GM15510 (cell line): Measurements from ENCODE around the gene SMG6.

Experiments used
- POLR2A ChIP-seq: IDR thresholded peaks from 3 replicates; pipeline ENCODE4 v1.6.1; 2011; ENCODE audit warnings: borderline replicate concordance; ENCODE audit not compliant: insufficient read length; ENCODE audit errors: extremely low read depth

The SMG6 gene

GRCh38 chr17:2176499-2177169, 127.0 kb downstream of the SMG6 start:
- TF ChIP-seq POLR2A, result no peak

DNA sequence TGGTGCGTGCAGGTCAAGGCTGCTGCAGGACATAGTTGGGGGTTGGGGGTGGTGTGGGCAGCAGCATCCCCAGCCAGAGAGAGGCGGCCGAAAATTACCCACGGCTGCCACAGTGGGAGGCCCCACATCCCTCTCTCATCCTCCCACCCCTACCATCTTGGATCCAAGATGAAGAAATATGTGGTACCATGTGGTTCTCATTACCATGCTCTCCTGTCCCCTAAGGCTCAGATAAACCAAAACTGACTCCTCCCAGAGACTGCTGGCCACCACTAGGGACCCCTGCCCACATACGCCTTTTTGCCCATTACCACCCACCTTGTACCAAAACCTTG, 128.3 kb downstream of the SMG6 start:
- TF ChIP-seq POLR2A, result no peak

DNA sequence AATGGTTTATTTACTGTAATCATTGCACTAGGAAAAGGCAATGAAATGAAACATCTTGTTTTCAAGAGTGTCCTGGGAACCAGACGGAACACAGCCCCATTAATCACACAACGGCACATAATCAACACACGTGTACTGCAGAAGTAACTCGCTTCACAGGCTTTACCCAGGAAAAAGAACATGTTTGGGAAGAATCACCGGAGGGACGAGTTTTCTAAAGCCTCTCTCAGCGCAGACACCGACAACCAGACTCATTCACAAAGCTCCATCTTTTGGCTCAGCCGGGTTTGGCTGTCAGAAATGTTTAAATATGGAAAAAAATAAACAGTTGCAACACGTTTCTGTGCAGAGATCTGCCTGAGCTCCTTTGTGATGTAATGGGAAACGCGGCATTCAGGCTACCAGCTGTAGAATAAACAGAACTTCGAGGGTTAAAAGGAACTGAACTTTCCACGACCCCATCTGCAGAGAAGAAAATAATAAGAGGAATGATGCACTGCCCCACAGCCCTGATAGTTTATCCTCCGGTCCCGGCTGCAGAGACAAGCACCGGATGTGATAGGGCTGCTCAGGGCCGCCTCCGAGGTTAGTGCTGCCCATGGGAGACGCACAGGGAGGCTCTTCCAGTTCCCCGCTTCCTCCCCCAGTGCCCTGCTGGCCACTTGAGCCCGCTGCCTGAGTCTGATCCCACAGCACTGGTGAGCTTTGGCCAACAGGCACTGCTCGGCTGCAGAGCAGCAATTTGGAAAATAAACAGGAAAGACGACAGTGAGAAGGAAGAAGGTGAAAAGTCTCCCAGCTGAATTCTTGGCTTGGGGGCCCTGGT, 128.9 kb downstream of the SMG6 start:
- TF ChIP-seq POLR2A, result no peak

- TF ChIP-seq POLR2A, result no peak
These were observed 129.6 kb downstream of the SMG6 start for GRCh38 chr17:2174014-2174413.

DNA sequence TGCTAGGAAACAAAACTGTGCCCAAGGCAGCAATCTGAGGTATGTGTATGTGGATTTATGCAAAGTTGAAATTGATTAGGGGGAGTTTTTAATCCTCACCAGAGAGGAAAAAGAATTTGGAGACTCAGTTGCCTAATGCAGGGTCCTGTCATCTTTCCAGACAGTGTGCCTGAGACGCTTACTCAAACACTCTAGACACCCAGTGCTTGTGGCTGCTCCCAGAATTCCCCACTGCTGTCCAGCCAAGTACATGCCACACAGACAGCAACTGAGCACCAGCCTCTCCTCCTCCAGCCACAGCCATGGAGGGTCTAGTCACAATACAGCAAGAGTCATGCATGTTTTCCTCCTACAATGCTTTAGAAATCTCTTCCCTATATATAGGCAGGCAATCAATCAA, 130.6 kb downstream of the SMG6 start:
- TF ChIP-seq POLR2A, result no peak

DNA sequence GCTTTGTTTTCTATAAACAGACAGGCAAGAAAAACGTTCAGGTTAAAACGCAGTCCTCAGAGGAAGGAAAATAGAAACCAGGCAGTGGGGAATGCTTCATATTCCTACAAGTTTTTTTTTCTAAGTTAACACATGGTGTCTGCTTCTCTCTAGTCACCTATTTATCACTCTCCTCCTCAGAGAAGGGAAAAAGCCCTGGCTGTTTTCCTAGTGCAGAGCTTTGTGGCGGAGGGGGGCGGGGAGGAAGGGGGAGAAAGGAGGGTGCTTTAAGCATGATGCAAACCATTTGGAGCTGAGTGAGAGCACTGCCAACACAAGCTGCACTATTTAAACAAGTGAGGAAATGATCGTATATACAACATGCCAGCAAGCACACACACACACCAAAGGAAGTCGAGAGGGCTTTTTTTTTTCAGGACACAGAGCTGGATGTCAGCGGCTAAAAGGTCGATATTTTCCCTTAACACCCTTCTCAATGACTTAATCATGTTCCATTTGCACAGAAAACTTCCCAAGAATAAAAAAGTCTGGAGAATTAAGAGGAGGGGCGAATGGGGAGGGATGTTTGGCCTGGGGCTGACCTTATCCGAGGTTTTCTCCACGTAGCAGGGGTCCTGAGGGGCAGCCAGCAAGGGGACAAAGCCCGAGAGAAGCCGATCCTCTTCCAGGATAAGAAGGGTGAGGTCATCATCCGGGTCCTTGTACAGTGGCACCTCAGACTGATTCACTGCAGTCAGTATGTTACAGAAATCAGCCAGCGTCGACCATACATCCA, 131.3 kb downstream of the SMG6 start:
- no peak for TF ChIP-seq POLR2A

DNA sequence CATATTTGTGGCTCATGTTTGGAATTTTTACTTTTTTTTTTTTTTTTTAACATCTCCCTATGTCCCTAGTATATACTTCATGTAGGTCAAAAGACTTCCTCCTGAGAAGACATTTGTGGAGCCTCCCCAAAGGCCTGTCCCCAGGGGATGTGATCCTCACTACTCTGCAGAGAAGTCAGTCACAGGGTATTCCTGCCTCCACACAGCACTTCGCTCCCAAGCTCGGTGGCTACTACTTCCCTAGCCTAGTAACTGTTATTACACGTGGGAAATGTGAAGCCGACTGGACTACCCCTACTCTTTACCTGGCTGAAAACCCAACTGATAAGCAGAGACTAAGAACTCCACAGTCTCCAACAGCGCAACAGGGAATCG, 131.9 kb downstream of the SMG6 start:
- TF ChIP-seq POLR2A, result no peak

GRCh38 chr17:2170023-2170422, 133.6 kb downstream of the SMG6 start:
- TF ChIP-seq POLR2A, result no peak

DNA sequence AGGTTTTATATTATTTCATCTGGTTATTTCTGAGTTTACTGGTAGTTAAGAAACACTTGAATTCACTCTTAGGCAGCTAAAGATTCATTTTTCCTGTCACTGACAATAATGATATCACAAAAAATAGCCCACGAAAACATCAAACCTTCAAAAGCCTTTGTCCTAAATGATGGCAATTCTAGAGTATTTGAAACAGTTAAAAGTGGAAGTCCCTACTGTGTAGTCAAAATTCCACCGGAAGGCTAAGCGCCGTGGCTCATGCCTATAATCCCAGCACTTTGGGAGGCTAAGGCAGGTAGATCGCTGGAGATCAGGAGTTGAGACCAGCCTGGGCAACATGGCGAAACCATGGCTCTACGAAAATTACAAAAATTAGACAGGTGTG, 145.2 kb downstream of the SMG6 start:
- TF ChIP-seq POLR2A, result no peak

- no peak for TF ChIP-seq POLR2A
These were observed 145.8 kb downstream of the SMG6 start for GRCh38 chr17:2157675-2158395.

DNA sequence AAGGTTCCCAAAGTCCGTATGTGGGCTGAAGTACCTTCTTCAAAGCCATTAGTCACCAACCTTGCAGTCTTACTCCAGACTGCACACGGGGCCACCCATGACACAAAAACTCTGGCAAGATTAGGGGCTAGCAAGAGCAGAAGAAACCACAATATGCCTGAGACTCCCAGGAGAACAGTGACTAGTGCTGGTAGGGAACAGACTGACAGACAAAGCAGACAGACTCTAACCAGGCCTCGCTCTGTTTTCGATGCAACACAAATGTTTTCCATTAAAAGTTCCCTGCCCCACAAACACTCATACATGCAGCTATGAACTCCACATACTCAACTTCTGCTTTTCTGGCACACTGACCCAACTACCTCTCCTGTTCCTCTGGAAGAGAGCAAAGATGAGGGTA, 146.5 kb downstream of the SMG6 start:
- TF ChIP-seq POLR2A, result no peak

DNA sequence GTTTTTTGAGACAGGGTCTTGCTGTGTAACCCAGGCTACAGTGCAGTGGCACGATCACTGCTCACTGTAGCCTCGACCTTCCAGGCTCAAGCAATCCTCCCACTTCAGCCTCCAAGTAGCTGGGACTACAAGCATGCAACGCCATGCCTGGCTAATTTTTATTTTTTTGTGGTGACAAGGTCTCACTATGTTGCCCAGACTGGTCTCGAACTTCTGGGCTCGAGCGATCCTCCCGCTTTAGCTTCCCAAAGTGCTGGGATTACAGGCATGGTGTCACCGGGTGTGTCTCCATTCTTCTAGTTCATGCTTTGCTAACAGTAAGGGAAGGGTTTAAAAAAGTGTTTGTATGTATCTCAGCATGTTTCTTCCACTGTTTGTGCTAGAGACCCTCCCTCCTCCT, 146.9 kb downstream of the SMG6 start:
- TF ChIP-seq POLR2A, result no peak

DNA sequence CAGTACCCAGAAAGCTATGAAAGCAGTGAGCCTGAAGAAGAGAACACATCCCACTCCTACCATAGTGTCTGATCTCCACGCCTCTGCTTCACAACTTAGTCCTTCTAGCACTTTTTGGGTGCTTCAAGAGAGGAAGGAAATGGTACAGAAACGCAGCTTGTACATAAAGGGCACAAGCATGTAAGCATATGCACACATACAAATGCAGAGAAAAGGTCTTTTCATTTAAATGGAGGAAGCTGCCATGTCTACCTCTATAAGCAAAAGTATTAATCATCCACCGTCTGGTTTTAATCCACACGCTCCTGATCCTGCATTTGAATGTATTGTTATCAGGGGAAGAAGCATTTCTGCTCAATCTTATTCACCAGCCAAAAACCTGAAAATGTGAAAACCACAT, 148.0 kb downstream of the SMG6 start:
- no peak for TF ChIP-seq POLR2A

- TF ChIP-seq POLR2A, result no peak
These were observed 152.1 kb downstream of the SMG6 start for GRCh38 chr17:2151358-2152033.

DNA sequence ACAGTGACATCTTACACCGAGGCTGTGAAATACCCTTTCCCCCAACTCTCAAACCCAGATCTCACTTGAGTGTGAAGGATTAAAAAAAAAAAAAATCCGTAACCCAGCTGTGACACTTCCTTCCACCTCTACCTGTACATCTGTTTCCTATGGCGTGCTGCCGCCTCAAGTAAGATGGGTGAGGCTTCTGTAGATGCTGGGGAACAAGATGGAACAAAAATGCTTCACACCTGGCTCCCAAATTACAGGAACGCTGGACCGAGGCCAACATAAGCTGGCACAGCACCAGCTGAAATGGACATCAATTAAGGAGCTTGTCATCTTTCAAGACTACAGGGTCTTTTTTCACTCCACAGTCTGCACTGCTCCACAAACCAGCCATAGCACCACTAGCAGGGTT, 152.8 kb downstream of the SMG6 start:
- no peak for TF ChIP-seq POLR2A

- TF ChIP-seq POLR2A, result no peak
These were observed 153.7 kb downstream of the SMG6 start for GRCh38 chr17:2149934-2150333.
